Measurements from ENCODE around the gene LYPD3. TPM values are rescaled to one million over a fixed set of nuclear protein-coding genes. Genes with fewer than 3 reads are reported as not detected.
A peak's percentile ranks its signal among the peaks of the same experiment; 100 is the strongest.

Gene LYPD3
- polyA plus RNA-seq, 3 donors: 0.24 to 22.9 (median 0.48) TPM

DNA sequence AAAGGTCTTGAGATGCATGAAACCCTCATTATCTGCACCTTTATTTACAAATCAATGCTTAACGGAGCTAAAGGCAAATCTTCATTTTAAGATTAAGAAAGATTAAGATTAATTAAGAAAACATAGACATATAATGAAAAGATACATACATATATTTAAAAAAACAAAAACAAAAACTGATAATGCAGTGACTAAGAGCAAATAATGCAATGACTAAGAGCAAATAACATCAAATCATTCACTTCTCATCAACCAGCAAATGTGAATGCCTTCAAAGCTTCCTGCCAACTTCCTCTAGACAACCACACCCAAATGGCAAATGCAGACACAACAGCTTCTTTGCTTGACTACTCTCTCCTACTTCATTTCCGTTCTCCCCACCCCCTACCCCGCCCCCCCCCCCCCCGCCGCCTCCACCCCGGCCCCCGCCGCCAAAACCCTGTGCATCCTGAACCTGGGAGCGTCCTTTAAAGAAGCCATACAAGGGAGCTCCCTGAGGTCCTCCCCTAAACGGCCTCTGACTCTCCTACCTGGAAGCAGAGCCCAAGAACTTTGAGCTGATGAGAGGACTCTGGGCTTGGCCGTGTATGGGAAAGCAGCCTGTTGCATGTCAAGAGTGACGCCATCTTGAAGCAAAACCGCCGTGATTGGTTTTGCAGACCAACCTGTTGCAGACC lies 26.2 kb downstream of the LYPD3 start:
- Mint-ChIP-seq H3K27me3 (ENCODE audit: low read depth in 3 of 3) (peaks cover 11 to 18% (median 11%) of the 10 kb centered on the region in 3 donors), H3K36me3 (no peaks in the 10 kb centered on the region), H3K27ac (peak overlapping the region in 6 of 7 donors; percentile 37 to 95 (median 90)), H3K9me3 (peaks cover 0 to 2% (median 0%) of the 10 kb centered on the region in 7 donors), H3K4me3 (peak overlapping the region in 1 of 2 donors; percentile 15), H3K4me1 (peaks cover 26% of the 10 kb centered on the region)
- H3K4me3 ChIP-seq (replicated peaks in 1 of 3; ENCODE audit: low read depth in 2 of 3, low read length in 3 of 3): peak overlapping the region in 1 of 3 experiments; percentile 8
- H4K20me1 ChIP-seq (ENCODE audit: insufficient read depth, low read length): no peaks in the 10 kb centered on the region
- intact Hi-C loops (cut with micrococcal nuclease): no loop called here
- DNase-seq: peak; percentile 86 to 93 (median 88)
- H3K9ac ChIP-seq (ENCODE audit: insufficient read depth, low read length, poor library complexity, severe bottlenecking): peak overlapping the region; percentile 51
- no peaks in the 10 kb centered on the region for H3K36me3 ChIP-seq (replicated peaks in 1 of 2; ENCODE audit: control insufficient read depth in 1 of 2, insufficient read depth in 2 of 2, low read length in 2 of 2)
- H2AFZ ChIP-seq (ENCODE audit: insufficient read depth, low read depth, low read length, poor library complexity, severe bottlenecking): peak overlapping the region; percentile 24
- 76% methylated on average over 5 of the region's 14 CpGs for WGBS (ENCODE audit: insufficient coverage)
- peaks cover 30 to 31% of the 10 kb centered on the region in 2 donors for H3K4me1 ChIP-seq (ENCODE audit: control insufficient read depth in 1 of 2, insufficient read depth in 2 of 2, low read length in 2 of 2)
- H3K79me2 ChIP-seq (ENCODE audit: insufficient read depth, low read length): no peaks in the 10 kb centered on the region
- peak overlapping the region; percentile 72 to 93 for H3K27ac ChIP-seq (ENCODE audit: low read depth in 1 of 2, low read length in 2 of 2)
- no peaks in the 10 kb centered on the region for H3K9me3 ChIP-seq (replicated peaks in 1 of 2; ENCODE audit: control insufficient read depth in 1 of 2, insufficient read depth in 1 of 2, low read length in 2 of 2)
- TF ChIP-seq CTCF (IDR thresholded peaks at IDR 0.05): no peak
- peak overlapping the region; percentile 19 for H3K4me2 ChIP-seq (replicated peaks; ENCODE audit: extremely low read depth, low read length, poor library complexity, severe bottlenecking)
- H3K27me3 ChIP-seq (ENCODE audit: control insufficient read depth in 2 of 2, insufficient read depth in 2 of 2, low read length in 2 of 2): no peaks in the 10 kb centered on the region

GRCh38 chr19:43438291-43439031 lies 26.9 kb downstream of the LYPD3 start:
- Histone ChIP-seq H3K4me2 (replicated peaks; ENCODE audit: extremely low read depth, low read length, poor library complexity, severe bottlenecking) (peak overlapping the region; percentile 17), H3K4me1 (ENCODE audit: control insufficient read depth in 1 of 2, insufficient read depth in 2 of 2, low read length in 2 of 2) (peaks cover 30 to 31% of the 10 kb centered on the region in 2 donors), H4K20me1 (ENCODE audit: insufficient read depth, low read length) (no peaks in the 10 kb centered on the region), H3K79me2 (ENCODE audit: insufficient read depth, low read length) (no peaks in the 10 kb centered on the region), H3K4me3 (replicated peaks in 1 of 3; ENCODE audit: low read depth in 2 of 3, low read length in 3 of 3) (no peak overlapping the region), H3K27ac (ENCODE audit: low read depth in 1 of 2, low read length in 2 of 2) (peak overlapping the region; percentile 72 to 93), H3K9me3 (replicated peaks in 1 of 2; ENCODE audit: control insufficient read depth in 1 of 2, insufficient read depth in 1 of 2, low read length in 2 of 2) (no peaks in the 10 kb centered on the region), H3K27me3 (ENCODE audit: control insufficient read depth in 2 of 2, insufficient read depth in 2 of 2, low read length in 2 of 2) (no peaks in the 10 kb centered on the region), H2AFZ (ENCODE audit: insufficient read depth, low read depth, low read length, poor library complexity, severe bottlenecking) (peak overlapping the region; percentile 9), H3K36me3 (replicated peaks in 1 of 2; ENCODE audit: control insufficient read depth in 1 of 2, insufficient read depth in 2 of 2, low read length in 2 of 2) (no peaks in the 10 kb centered on the region), H3K9ac (ENCODE audit: insufficient read depth, low read length, poor library complexity, severe bottlenecking) (peak overlapping the region; percentile 51)
- peaks cover 8 to 17% (median 9%) of the 10 kb centered on the region in 3 donors for H3K27me3 Mint-ChIP-seq (ENCODE audit: low read depth in 3 of 3)
- 61% methylated on average over 6 of the region's 9 CpGs for WGBS (ENCODE audit: insufficient coverage)
- peak in 2 of 3 donors; percentile 23 to 25 for DNase-seq
- peak overlapping the region in 6 of 7 donors; percentile 26 to 95 (median 90) for H3K27ac Mint-ChIP-seq
- H3K4me3 Mint-ChIP-seq: peak overlapping the region in 1 of 2 donors; percentile 15
- H3K4me1 Mint-ChIP-seq: peaks cover 26% of the 10 kb centered on the region
- H3K9me3 Mint-ChIP-seq: peaks cover 0 to 2% (median 0%) of the 10 kb centered on the region in 7 donors
- TF ChIP-seq CTCF (IDR thresholded peaks at IDR 0.05): no peak
- H3K36me3 Mint-ChIP-seq: no peaks in the 10 kb centered on the region
- intact Hi-C loops (cut with micrococcal nuclease): no loop called here
